T-helper 22 cell (primary cell): ENCODE measurements around the gene HOXC13.

ENCODE experiments used
- DNase-seq: peaks from one replicate; pipeline ENCODE4 v3.0.0-alpha.2; 2020; ENCODE audit warnings: low read depth

Gene HOXC13

GRCh38 chr12:53938326-53939140, at the start of gene HOXC13:
Gene HOXC13 (plus strand): TSS chr12:53938831. CDS start chr12:53938907, 76 bp downstream.
- DNase-seq: no peak

GRCh38 chr12:53890081-53890480, 48.5 kb upstream of the HOXC13 start:
- no peak for DNase-seq

- no peak for DNase-seq
Observed at GRCh38 chr12:53892762-53893395, 45.8 kb upstream of the HOXC13 start.

GRCh38 chr12:53899230-53899629, 39.4 kb upstream of the HOXC13 start:
- no peak for DNase-seq

GRCh38 chr12:53907103-53907502, 31.5 kb upstream of the HOXC13 start:
- DNase-seq: no peak

- no peak for DNase-seq
Observed at GRCh38 chr12:53916788-53917655, 21.6 kb upstream of the HOXC13 start.

- no peak for DNase-seq
Observed at GRCh38 chr12:53924521-53925405, 13.9 kb upstream of the HOXC13 start.

GRCh38 chr12:53927220-53928029, 11.2 kb upstream of the HOXC13 start:
- DNase-seq: no peak

GRCh38 chr12:53928054-53928835, 10.4 kb upstream of the HOXC13 start:
- no peak for DNase-seq

GRCh38 chr12:53929527-53929926, 9.1 kb upstream of the HOXC13 start:
- DNase-seq: no peak

GRCh38 chr12:53930591-53931255, 7.9 kb upstream of the HOXC13 start:
- DNase-seq: no peak

GRCh38 chr12:53931844-53932581, 6.6 kb upstream of the HOXC13 start:
- DNase-seq: no peak

- no peak for DNase-seq
Observed at GRCh38 chr12:53932915-53933314, 5.7 kb upstream of the HOXC13 start.

- DNase-seq: no peak
Observed at GRCh38 chr12:53935383-53936341, 3.0 kb upstream of the HOXC13 start.

- DNase-seq: no peak
Observed at GRCh38 chr12:53937099-53937498, 1.5 kb upstream of the HOXC13 start.

- DNase-seq: no peak
Observed at GRCh38 chr12:53937596-53938325, 870 bp upstream of the HOXC13 start.
